Measurements from ENCODE around the gene AHSG.

The AHSG gene

DNA sequence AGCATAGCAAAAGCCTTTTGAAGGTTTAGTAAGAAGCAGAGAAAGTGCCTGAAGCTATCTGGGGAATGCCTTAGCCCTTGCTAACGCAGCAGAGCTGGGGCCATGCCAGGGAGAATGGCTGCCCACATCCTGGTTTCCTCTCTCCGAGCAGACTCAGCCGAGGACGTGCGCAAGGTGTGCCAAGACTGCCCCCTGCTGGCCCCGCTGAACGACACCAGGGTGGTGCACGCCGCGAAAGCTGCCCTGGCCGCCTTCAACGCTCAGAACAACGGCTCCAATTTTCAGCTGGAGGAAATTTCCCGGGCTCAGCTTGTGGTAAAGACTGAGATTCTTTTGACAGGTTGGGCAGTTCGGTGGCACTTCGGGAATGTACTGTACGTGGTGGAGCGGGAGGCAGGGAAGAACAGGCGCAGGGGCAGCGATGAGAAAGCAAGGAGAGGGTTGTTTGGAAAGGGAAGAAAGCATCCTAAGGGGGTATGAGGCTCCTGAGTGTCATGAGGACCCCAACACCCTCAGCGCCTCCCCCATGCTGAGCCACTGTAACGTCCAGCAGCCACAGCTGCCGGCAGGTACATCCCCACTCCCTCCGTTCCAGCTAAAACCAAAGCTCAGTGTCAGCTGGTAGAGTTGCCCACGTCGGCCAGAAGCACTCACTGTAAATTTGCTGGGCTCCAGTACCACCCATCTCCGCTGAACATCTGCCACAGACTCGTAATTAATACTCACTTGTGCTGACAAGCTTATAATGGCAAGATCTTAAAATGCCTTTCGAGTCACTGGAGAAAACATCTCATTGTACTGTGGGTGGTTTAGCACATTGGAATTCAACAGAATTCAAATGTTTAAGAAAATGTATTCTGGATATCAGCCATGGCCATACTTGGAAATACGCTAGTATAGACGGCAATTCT, 4.4 kb downstream of the AHSG start:
- Histone ChIP-seq H3K27me3 (ENCODE audit: control insufficient read depth in 2 of 2, insufficient read depth in 2 of 2, low read length in 2 of 2) (peaks cover 5 to 21% of the 10 kb centered on the region in 2 donors), H3K27ac (ENCODE audit: low read depth in 2 of 2, low read length in 2 of 2) (no peak overlapping the region), H3K4me3 (ENCODE audit: low read length in 2 of 2) (peak overlapping the region in 1 of 2 donors; percentile 45)

DNA sequence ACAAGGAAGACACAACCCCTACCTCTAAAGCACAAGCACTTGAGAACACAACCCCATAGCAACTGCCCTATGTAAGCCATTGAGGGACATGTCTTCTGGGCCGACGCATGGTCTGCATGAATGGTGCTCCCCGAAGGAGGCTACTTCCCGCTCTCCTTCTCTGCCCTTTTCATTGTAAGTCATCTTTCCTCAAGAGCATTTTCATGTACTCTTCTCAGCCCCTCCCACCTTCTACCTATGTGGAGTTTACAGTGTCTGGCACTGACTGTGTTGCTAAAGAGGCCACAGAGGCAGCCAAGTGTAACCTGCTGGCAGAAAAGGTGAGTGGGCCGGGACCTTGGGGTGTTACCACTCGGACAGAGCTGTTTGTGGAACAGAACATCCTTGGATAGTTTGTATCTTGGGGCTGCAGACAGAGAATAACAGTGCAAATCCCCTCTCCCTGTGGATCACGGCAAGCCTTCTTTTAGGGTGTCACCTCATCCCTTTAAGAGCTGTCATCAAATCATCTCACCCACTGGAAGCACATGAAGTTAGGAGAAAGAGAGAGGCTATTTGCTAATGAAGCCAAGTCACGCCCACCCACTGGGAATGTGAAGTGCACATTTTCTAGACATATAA, 5.6 kb downstream of the AHSG start:
- Histone ChIP-seq H3K9me3 (ENCODE audit: control insufficient read depth in 2 of 2, low read length in 2 of 2) (no peaks in the 10 kb centered on the region), H3K27me3 (ENCODE audit: control insufficient read depth in 2 of 2, insufficient read depth in 2 of 2, low read length in 2 of 2) (peaks cover 5 to 19% of the 10 kb centered on the region in 2 donors), H3K9ac (ENCODE audit: low read depth in 1 of 2, low read length in 2 of 2) (no peak overlapping the region), H3K36me3 (ENCODE audit: control insufficient read depth in 2 of 2, insufficient read depth in 2 of 2, low read length in 2 of 2) (no peaks in the 10 kb centered on the region), H3K4me1 (ENCODE audit: control insufficient read depth in 2 of 2, insufficient read depth in 2 of 2, low read length in 2 of 2) (peaks cover 2 to 7% of the 10 kb centered on the region in 2 donors), H3K4me3 (ENCODE audit: low read length in 2 of 2) (no peak overlapping the region), H3K27ac (ENCODE audit: low read depth in 2 of 2, low read length in 2 of 2) (no peak overlapping the region)

More for the DNA sequence above, 4.4 kb downstream of the AHSG start:
- Histone ChIP-seq H3K36me3 (ENCODE audit: control insufficient read depth in 2 of 2, insufficient read depth in 2 of 2, low read length in 2 of 2) (no peaks in the 10 kb centered on the region), H3K4me1 (ENCODE audit: control insufficient read depth in 2 of 2, insufficient read depth in 2 of 2, low read length in 2 of 2) (peaks cover 2 to 7% of the 10 kb centered on the region in 2 donors), H3K9me3 (ENCODE audit: control insufficient read depth in 2 of 2, low read length in 2 of 2) (no peaks in the 10 kb centered on the region), H3K9ac (ENCODE audit: low read depth in 1 of 2, low read length in 2 of 2) (no peak overlapping the region)

GRCh38 chr3:186619787-186620212, 6.9 kb downstream of the AHSG start:
- peaks cover 2% of the 10 kb centered on the region in 2 donors for H3K4me1 ChIP-seq (ENCODE audit: control insufficient read depth in 2 of 2, insufficient read depth in 2 of 2, low read length in 2 of 2)
- no peaks in the 10 kb centered on the region for H3K36me3 ChIP-seq (ENCODE audit: control insufficient read depth in 2 of 2, insufficient read depth in 2 of 2, low read length in 2 of 2)
- no peak overlapping the region for H3K4me3 ChIP-seq (ENCODE audit: low read length in 2 of 2)
- peaks cover 5 to 11% of the 10 kb centered on the region in 2 donors for H3K27me3 ChIP-seq (ENCODE audit: control insufficient read depth in 2 of 2, insufficient read depth in 2 of 2, low read length in 2 of 2)
- H3K9ac ChIP-seq (ENCODE audit: low read depth in 1 of 2, low read length in 2 of 2): no peak overlapping the region
- H3K9me3 ChIP-seq (ENCODE audit: control insufficient read depth in 2 of 2, low read length in 2 of 2): no peaks in the 10 kb centered on the region
- no peak overlapping the region for H3K27ac ChIP-seq (ENCODE audit: low read depth in 2 of 2, low read length in 2 of 2)

DNA sequence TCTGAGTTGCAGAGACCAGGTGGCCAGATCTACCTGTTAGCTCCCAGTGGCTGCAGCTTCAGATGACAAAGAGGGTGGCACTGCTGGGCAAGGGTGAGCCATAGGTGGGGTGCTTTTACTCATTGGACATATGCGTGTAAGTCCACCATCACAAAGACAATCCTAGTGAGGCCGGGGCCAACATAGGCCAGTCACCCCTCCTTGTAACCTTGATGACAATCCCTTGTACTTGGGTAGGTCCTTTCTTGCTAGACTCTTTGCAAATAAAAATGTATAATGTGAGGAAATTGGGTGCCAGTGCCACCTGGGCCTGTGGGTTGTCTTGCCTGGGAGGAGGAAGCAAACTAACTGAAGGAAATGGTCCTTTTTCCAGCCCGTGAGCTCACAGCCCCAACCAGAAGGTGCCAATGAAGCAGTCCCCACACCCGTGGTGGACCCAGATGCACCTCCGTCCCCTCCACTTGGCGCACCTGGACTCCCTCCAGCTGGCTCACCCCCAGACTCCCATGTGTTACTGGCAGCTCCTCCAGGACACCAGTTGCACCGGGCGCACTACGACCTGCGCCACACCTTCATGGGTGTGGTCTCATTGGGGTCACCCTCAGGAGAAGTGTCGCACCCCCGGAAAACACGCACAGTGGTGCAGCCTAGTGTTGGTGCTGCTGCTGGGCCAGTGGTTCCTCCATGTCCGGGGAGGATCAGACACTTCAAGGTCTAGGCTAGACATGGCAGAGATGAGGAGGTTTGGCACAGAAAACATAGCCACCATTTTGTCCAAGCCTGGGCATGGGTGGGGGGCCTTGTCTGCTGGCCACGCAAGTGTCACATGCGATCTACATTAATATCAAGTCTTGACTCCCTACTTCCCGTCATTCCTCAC, 7.6 kb downstream of the AHSG start:
- Histone ChIP-seq H3K36me3 (ENCODE audit: control insufficient read depth in 2 of 2, insufficient read depth in 2 of 2, low read length in 2 of 2) (no peaks in the 10 kb centered on the region), H3K27ac (ENCODE audit: low read depth in 2 of 2, low read length in 2 of 2) (no peak overlapping the region), H3K9ac (ENCODE audit: low read depth in 1 of 2, low read length in 2 of 2) (no peak overlapping the region), H3K4me3 (ENCODE audit: low read length in 2 of 2) (no peak overlapping the region), H3K4me1 (ENCODE audit: control insufficient read depth in 2 of 2, insufficient read depth in 2 of 2, low read length in 2 of 2) (peaks cover 0 to 2% of the 10 kb centered on the region in 2 donors), H3K9me3 (ENCODE audit: control insufficient read depth in 2 of 2, low read length in 2 of 2) (no peaks in the 10 kb centered on the region), H3K27me3 (ENCODE audit: control insufficient read depth in 2 of 2, insufficient read depth in 2 of 2, low read length in 2 of 2) (peaks cover 5 to 11% of the 10 kb centered on the region in 2 donors)

GRCh38 chr3:186621894-186622650, 9.2 kb downstream of the AHSG start:
- H3K4me3 ChIP-seq (ENCODE audit: low read length in 2 of 2): no peak overlapping the region
- H3K9ac ChIP-seq (ENCODE audit: low read depth in 1 of 2, low read length in 2 of 2): no peak overlapping the region
- H3K27ac ChIP-seq (ENCODE audit: low read depth in 2 of 2, low read length in 2 of 2): no peak overlapping the region
- H3K4me1 ChIP-seq (ENCODE audit: control insufficient read depth in 2 of 2, insufficient read depth in 2 of 2, low read length in 2 of 2): peaks cover 0 to 2% of the 10 kb centered on the region in 2 donors
- H3K36me3 ChIP-seq (ENCODE audit: control insufficient read depth in 2 of 2, insufficient read depth in 2 of 2, low read length in 2 of 2): no peaks in the 10 kb centered on the region
- no peaks in the 10 kb centered on the region for H3K9me3 ChIP-seq (ENCODE audit: control insufficient read depth in 2 of 2, low read length in 2 of 2)
- H3K27me3 ChIP-seq (ENCODE audit: control insufficient read depth in 2 of 2, insufficient read depth in 2 of 2, low read length in 2 of 2): peaks cover 5 to 11% of the 10 kb centered on the region in 2 donors

GRCh38 chr3:186622651-186623310, 9.9 kb downstream of the AHSG start:
- H3K9me3 ChIP-seq (ENCODE audit: control insufficient read depth in 2 of 2, low read length in 2 of 2): no peaks in the 10 kb centered on the region
- no peaks in the 10 kb centered on the region for H3K36me3 ChIP-seq (ENCODE audit: control insufficient read depth in 2 of 2, insufficient read depth in 2 of 2, low read length in 2 of 2)
- peaks cover 0 to 5% of the 10 kb centered on the region in 2 donors for H3K27me3 ChIP-seq (ENCODE audit: control insufficient read depth in 2 of 2, insufficient read depth in 2 of 2, low read length in 2 of 2)
- no peak overlapping the region for H3K27ac ChIP-seq (ENCODE audit: low read depth in 2 of 2, low read length in 2 of 2)
- H3K9ac ChIP-seq (ENCODE audit: low read depth in 1 of 2, low read length in 2 of 2): no peak overlapping the region
- H3K4me1 ChIP-seq (ENCODE audit: control insufficient read depth in 2 of 2, insufficient read depth in 2 of 2, low read length in 2 of 2): no peaks in the 10 kb centered on the region
- no peak overlapping the region for H3K4me3 ChIP-seq (ENCODE audit: low read length in 2 of 2)

DNA sequence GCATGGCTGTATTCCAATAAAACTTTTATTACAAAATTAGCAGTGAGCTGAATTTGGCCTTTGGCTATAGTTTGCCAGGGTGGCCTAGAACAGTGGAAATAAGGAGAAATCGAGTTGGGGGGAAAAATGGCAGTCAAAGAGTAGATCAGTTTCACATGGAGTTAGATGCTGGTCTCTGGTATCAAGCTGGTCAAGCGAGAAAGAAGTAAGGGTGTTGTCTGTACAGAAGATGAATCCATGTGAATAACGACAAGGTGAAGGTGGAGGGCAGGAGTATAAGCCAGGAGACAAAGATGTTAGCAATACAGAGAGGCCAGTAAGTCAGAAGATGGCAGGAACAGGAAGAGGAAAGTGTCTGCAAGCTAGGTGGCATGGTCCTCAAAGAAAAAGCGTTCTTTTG, 11.7 kb downstream of the AHSG start:
- Histone ChIP-seq H3K4me3 (ENCODE audit: low read length in 2 of 2) (no peak overlapping the region), H3K36me3 (ENCODE audit: control insufficient read depth in 2 of 2, insufficient read depth in 2 of 2, low read length in 2 of 2) (no peaks in the 10 kb centered on the region), H3K27ac (ENCODE audit: low read depth in 2 of 2, low read length in 2 of 2) (no peak overlapping the region), H3K4me1 (ENCODE audit: control insufficient read depth in 2 of 2, insufficient read depth in 2 of 2, low read length in 2 of 2) (no peaks in the 10 kb centered on the region), H3K9ac (ENCODE audit: low read depth in 1 of 2, low read length in 2 of 2) (no peak overlapping the region), H3K27me3 (ENCODE audit: control insufficient read depth in 2 of 2, insufficient read depth in 2 of 2, low read length in 2 of 2) (no peaks in the 10 kb centered on the region), H3K9me3 (ENCODE audit: control insufficient read depth in 2 of 2, low read length in 2 of 2) (no peaks in the 10 kb centered on the region)

- no peak overlapping the region for H3K9ac ChIP-seq (ENCODE audit: low read depth in 1 of 2, low read length in 2 of 2)
- H3K9me3 ChIP-seq (ENCODE audit: control insufficient read depth in 2 of 2, low read length in 2 of 2): no peaks in the 10 kb centered on the region
- no peaks in the 10 kb centered on the region for H3K4me1 ChIP-seq (ENCODE audit: control insufficient read depth in 2 of 2, insufficient read depth in 2 of 2, low read length in 2 of 2)
- H3K4me3 ChIP-seq (ENCODE audit: low read length in 2 of 2): no peak overlapping the region
- H3K36me3 ChIP-seq (ENCODE audit: control insufficient read depth in 2 of 2, insufficient read depth in 2 of 2, low read length in 2 of 2): no peaks in the 10 kb centered on the region
- H3K27me3 ChIP-seq (ENCODE audit: control insufficient read depth in 2 of 2, insufficient read depth in 2 of 2, low read length in 2 of 2): no peaks in the 10 kb centered on the region
- no peak overlapping the region for H3K27ac ChIP-seq (ENCODE audit: low read depth in 2 of 2, low read length in 2 of 2)
Observed at GRCh38 chr3:186625600-186626042, 12.8 kb downstream of the AHSG start.

- Histone ChIP-seq H3K36me3 (ENCODE audit: control insufficient read depth in 2 of 2, insufficient read depth in 2 of 2, low read length in 2 of 2) (no peaks in the 10 kb centered on the region), H3K9ac (ENCODE audit: low read depth in 1 of 2, low read length in 2 of 2) (no peak overlapping the region), H3K4me3 (ENCODE audit: low read length in 2 of 2) (no peak overlapping the region), H3K27me3 (ENCODE audit: control insufficient read depth in 2 of 2, insufficient read depth in 2 of 2, low read length in 2 of 2) (no peaks in the 10 kb centered on the region), H3K9me3 (ENCODE audit: control insufficient read depth in 2 of 2, low read length in 2 of 2) (no peaks in the 10 kb centered on the region), H3K27ac (ENCODE audit: low read depth in 2 of 2, low read length in 2 of 2) (no peak overlapping the region), H3K4me1 (ENCODE audit: control insufficient read depth in 2 of 2, insufficient read depth in 2 of 2, low read length in 2 of 2) (no peaks in the 10 kb centered on the region)
Observed at GRCh38 chr3:186626254-186626847, 13.5 kb downstream of the AHSG start.

Data from mucosa of rectum (tissue), 2 donors.